K562 (cell line): Measurements from ENCODE around the gene SAPCD1. TPM values are rescaled to one million over a fixed set of nuclear protein-coding genes. Genes with fewer than 3 reads are reported as not detected.

Experiments
- FIP1L1 ChIP-seq: fragments of 200-400 bp; formaldehyde crosslinking; IDR thresholded peaks from 2 replicates; pipeline ENCODE4 v1.6.1; 2018; ENCODE audit warnings: mild to moderate bottlenecking, low read depth, low read length; ENCODE audit not compliant: poor library complexity, severe bottlenecking
- NCOA6 ChIP-seq: fragments of 450-650 bp; IDR thresholded peaks from 2 replicates; pipeline ENCODE4 v1.6.1; 2017; ENCODE audit warnings: mild to moderate bottlenecking
- NCOR1 ChIP-seq: fragments of 450-650 bp; IDR thresholded peaks from 2 replicates; pipeline ENCODE4 v1.6.1; 2016; ENCODE audit warnings: mild to moderate bottlenecking, moderate library complexity
- PRMT5 ChIP-seq: sonication (generic); formaldehyde crosslinking; IDR thresholded peaks from 2 replicates; pipeline ENCODE4 v1.5.0; 2020; ENCODE audit warnings: missing genetic modification reagents
- SIX5 ChIP-seq, 2 experiments: IDR thresholded peaks; 2 replicates each; pipeline ENCODE4 v1.6.1; 2011; ENCODE audit warnings: low read length in 2 of 2, borderline replicate concordance in 1 of 2, low read depth in 1 of 2, mild to moderate bottlenecking in 1 of 2, moderate library complexity in 1 of 2; ENCODE audit not compliant: insufficient read depth in 1 of 2
- SRSF7 ChIP-seq: fragments of 200-400 bp; formaldehyde crosslinking; optimal IDR thresholded peaks from 2 replicates; pipeline ENCODE3; 2017; ENCODE audit warnings: mild to moderate bottlenecking, low read depth, low read length
- XRCC3 ChIP-seq: fragments of 450-650 bp; IDR thresholded peaks from 2 replicates; pipeline ENCODE4 v1.6.1; 2017; ENCODE audit warnings: mild to moderate bottlenecking, moderate library complexity
- ZBTB1 ChIP-seq: sonication (generic); formaldehyde crosslinking; IDR thresholded peaks from 2 replicates; pipeline ENCODE4 v1.8.1; 2023; ENCODE audit warnings: missing genetic modification reagents, low read depth, mild to moderate bottlenecking, borderline replicate concordance
- ZNF197 ChIP-seq: fragments of 200-800 bp; sonication (Bioruptor generic); IDR thresholded peaks from 2 replicates; pipeline ENCODE4 v1.6.1; 2016; ENCODE audit warnings: low read depth, missing genetic modification characterization, missing compliant biosample characterization
- ZNF445 ChIP-seq: fragments of 250-450 bp; sonication (Bioruptor Pico); IDR thresholded peaks from 2 replicates; pipeline ENCODE4 v1.4.0; 2020; ENCODE audit warnings: low read depth, mild to moderate bottlenecking, moderate library complexity
- ZNF696 ChIP-seq: fragments of 250-450 bp; sonication (Bioruptor Pico); conservative IDR thresholded peaks from 2 replicates; pipeline ENCODE4 v1.4.0; 2020; ENCODE audit warnings: mild to moderate bottlenecking, moderate library complexity
- polyA plus RNA-seq, 8 experiments: library from polyadenylated mRNA; depleted of rRNA in 4 of 8; stranded (reverse) in 5 of 8; unstranded in 3 of 8; fragments of >200 nt; fragmentation: Nextera tagmentation in 2 of 8; fragmentation: Illumina TruSeq in 1 of 8; extraction: Ambion mirVana in 2 of 8; extraction: Trizol in 1 of 8; gene quantifications; 2 replicates each; pipeline versions ENCODE4 v1.2.1 to v1.2.3, GENCODE V29; 2011 to 2014; ENCODE audit warnings: inconsistent platforms in 1 of 8, missing spikeins in 1 of 8
- total RNA-seq, 7 experiments: library from RNA; depleted of rRNA in 6 of 7; stranded (reverse); fragments of >200 nt in 6 of 7; fragmentation: Illumina TruSeq in 2 of 7; extraction: Trizol in 2 of 7; gene quantifications; 2 replicates each; pipeline versions ENCODE4 v1.2.1 to v1.2.3, GENCODE V29; 2011 to 2021; ENCODE audit warnings: low replicate concordance in 1 of 7
- TF ChIP-seq, protein P1 (sequence below): fragments of 450-650 bp; formaldehyde crosslinking; IDR thresholded peaks from 2 replicates; pipeline ENCODE4 v1.4.0; 2022; ENCODE audit warnings: mild to moderate bottlenecking, moderate library complexity
- TF ChIP-seq, protein P2 (sequence below): sonication (generic); formaldehyde crosslinking; IDR thresholded peaks from 2 replicates; pipeline ENCODE4 v1.8.1; 2022; ENCODE audit warnings: missing genetic modification reagents

SAPCD1 gene
- total and polyA plus RNA-seq, 9 of the 15 experiments (the other 6 are each of a cell fraction or from before 2014, with no cell fraction given) = 2.6 to 30.2 (median 7.4) TPM

DNA sequence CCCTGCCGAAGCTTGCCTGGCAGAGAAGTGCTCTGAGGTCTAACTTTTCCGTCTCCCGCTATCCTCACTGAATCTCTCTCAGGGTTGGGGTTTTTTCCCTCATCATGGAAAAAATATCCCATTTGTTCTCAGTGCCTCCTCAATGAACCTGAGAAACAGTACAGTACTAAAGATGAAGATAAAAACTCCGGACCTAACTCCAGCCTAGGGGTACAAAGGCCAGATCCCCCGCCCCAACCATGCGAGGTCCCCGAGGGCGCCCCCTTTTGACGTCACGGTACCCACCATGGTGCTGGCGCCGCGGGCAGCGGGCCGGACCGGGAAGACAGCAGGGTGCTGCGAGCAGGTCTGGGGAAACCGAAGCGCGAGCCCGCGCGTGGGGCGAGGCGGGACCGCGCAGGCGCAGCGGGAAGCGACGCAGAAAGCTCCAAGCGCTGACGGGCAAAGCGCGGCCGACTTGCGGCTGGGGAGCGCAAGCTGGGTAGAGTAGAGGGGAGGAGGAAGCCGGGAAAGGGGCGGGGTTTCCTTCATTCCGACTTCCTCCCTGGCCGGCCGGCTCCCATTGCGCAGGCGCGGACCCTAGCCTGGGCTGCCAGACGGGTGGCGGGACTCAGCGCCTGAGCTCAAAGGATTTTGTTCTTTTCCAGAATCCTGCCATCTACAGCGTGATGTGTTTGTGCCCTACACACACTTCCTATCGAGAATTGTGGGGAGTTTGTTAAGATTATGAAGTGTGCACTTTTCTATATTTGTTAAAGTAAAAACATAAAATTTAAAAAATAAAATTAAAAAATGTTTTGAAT, 44.2 kb downstream of the SAPCD1 start, which contains the start of gene LSM2 (continued):
- TF ChIP-seq ZNF696 (CRISPR knock-in tag) (no peak), PRMT5 (CRISPR knock-in tag) (no peak; the same call in 1 of the 2 replicates), NCOR1 (no peak), SRSF7 (no peak), NCOA6 (no peak), XRCC3 (no peak), ZNF445 (CRISPR knock-in tag) (0 out of 2 replicates have a peak, but pooled peaks have one; percentile 8), ZBTB1 (CRISPR knock-in tag) (no peak; the same call in 1 of the 2 replicates), ZNF197 (CRISPR knock-in tag) (no peak), FIP1L1 (peak; percentile 89), SIX5 (IDR thresholded peaks at IDR 0.05; ENCODE audit: borderline replicate concordance in 1 of 2, insufficient read depth in 1 of 2, low read depth in 1 of 2, low read length in 2 of 2) (no peak; a peak in 1 of 4 replicates)
- TF ChIP-seq, protein P1, sequence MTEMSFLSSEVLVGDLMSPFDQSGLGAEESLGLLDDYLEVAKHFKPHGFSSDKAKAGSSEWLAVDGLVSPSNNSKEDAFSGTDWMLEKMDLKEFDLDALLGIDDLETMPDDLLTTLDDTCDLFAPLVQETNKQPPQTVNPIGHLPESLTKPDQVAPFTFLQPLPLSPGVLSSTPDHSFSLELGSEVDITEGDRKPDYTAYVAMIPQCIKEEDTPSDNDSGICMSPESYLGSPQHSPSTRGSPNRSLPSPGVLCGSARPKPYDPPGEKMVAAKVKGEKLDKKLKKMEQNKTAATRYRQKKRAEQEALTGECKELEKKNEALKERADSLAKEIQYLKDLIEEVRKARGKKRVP (CRISPR knock-in tag) = peak; percentile 13
- TF ChIP-seq, protein P2, sequence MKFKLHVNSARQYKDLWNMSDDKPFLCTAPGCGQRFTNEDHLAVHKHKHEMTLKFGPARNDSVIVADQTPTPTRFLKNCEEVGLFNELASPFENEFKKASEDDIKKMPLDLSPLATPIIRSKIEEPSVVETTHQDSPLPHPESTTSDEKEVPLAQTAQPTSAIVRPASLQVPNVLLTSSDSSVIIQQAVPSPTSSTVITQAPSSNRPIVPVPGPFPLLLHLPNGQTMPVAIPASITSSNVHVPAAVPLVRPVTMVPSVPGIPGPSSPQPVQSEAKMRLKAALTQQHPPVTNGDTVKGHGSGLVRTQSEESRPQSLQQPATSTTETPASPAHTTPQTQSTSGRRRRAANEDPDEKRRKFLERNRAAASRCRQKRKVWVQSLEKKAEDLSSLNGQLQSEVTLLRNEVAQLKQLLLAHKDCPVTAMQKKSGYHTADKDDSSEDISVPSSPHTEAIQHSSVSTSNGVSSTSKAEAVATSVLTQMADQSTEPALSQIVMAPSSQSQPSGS (CRISPR knock-in tag) = no peak
